Kidney epithelial cell (primary cell): Measurements from ENCODE around the gene TNFRSF25. TPM values are rescaled to one million over a fixed set of nuclear protein-coding genes. Genes with fewer than 3 reads are reported as not detected.

Experiments used
- DNase-seq: peaks from one replicate; pipeline ENCODE4 v3.0.0-alpha.2; 2010; ENCODE audit warnings: low read depth
- H3K27me3 ChIP-seq: 2 replicates; pipeline ENCODE4 v1.6.0; 2011; ENCODE audit warnings: low read length; ENCODE audit not compliant: control insufficient read depth, insufficient read depth
- H3K36me3 ChIP-seq: 2 replicates; pipeline ENCODE4 v1.5.1; 2011; ENCODE audit warnings: low read length; ENCODE audit not compliant: control insufficient read depth, insufficient read depth
- H3K4me3 ChIP-seq: 2 replicates; pipeline ENCODE4 v1.5.1; 2011; ENCODE audit warnings: low read depth, mild to moderate bottlenecking, control low read depth, low read length
- CTCF ChIP-seq: IDR thresholded peaks from 2 replicates; pipeline ENCODE4 v1.5.1; 2011; ENCODE audit warnings: mild to moderate bottlenecking, moderate library complexity, low read length, control low read depth, inconsistent platforms; ENCODE audit not compliant: insufficient read depth, poor library complexity, severe bottlenecking
- total RNA-seq: library from RNA; depleted of rRNA; stranded (reverse); fragments of >200 nt; gene quantifications from 2 replicates; pipeline ENCODE4 v1.2.3, GENCODE V29; 2015

Gene TNFRSF25
- total RNA-seq, 1 donor from 2014 or later: 20.2 TPM

- peaks cover 8% of the 10 kb centered on the region for H3K27me3 ChIP-seq
- TF ChIP-seq CTCF: no peak
- DNase-seq: no peak
- no peak overlapping the region for H3K4me3 ChIP-seq
- peaks cover 4% of the 10 kb centered on the region for H3K36me3 ChIP-seq
Measured at GRCh38 chr1:6464514-6464836, 1.5 kb downstream of the TNFRSF25 start.

- DNase-seq: no peak
- no peak for TF ChIP-seq CTCF
- no peak overlapping the region for H3K4me3 ChIP-seq
- H3K27me3 ChIP-seq: peaks cover 8% of the 10 kb centered on the region
- H3K36me3 ChIP-seq: peaks cover 1% of the 10 kb centered on the region
Measured at GRCh38 chr1:6463120-6463412, 2.9 kb downstream of the TNFRSF25 start.

DNA sequence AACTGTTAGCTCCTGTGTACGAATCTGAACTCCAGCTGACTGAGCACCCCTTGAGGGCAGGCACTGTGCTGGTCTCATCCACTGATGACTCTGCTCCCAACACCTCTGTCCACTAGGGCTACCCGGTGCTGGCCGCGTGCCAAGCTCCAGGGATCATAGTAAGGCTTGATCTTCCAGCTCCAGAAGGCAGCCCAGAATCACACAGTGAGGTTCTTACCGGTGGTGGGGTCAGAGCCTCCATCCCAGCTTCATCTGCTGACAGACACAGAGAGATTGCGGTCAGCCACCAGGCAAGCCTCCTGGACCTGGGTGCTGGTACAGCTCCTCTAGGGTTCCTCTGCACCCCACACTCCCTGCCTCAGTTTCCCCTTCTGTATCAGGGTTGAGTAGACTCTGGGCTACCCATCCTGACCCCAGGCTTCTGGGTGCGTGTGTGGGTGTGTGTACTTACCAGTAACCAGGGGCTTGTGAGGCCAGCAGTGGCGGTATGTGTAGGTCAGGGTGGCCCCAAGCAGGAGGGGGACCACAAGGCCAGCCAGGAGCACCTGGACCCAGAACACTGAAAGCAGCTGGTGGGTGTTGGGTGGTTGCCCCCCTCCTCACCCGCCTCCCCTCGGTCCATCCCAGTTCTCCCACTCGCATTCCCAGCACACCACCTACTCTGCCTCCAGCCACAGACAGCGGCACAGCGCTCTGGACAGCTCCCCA lies 3.4 kb downstream of the TNFRSF25 start:
- peaks cover 8% of the 10 kb centered on the region for H3K27me3 ChIP-seq
- no peak for TF ChIP-seq CTCF
- H3K36me3 ChIP-seq: peaks cover 1% of the 10 kb centered on the region
- H3K4me3 ChIP-seq: no peak overlapping the region
- no peak for DNase-seq

- no peak for TF ChIP-seq CTCF
- peaks cover 1% of the 10 kb centered on the region for H3K36me3 ChIP-seq
- peaks cover 9% of the 10 kb centered on the region for H3K27me3 ChIP-seq
- DNase-seq: no peak
- no peak overlapping the region for H3K4me3 ChIP-seq
Measured at GRCh38 chr1:6461538-6462411, 4.2 kb downstream of the TNFRSF25 start.

- Histone ChIP-seq H3K27me3 (peaks cover 15% of the 10 kb centered on the region), H3K4me3 (no peak overlapping the region), H3K36me3 (peaks cover 1% of the 10 kb centered on the region)
- no peak for TF ChIP-seq CTCF
- DNase-seq: no peak
Measured at GRCh38 chr1:6461051-6461530, 4.9 kb downstream of the TNFRSF25 start.
